AG10803 (cell line): ENCODE data around the gene CWF19L1.

Experiments used
- DNase-seq: peaks from one replicate; pipeline ENCODE4 v3.0.0; 2010; ENCODE audit warnings: low read depth
- H3K4me3 ChIP-seq: 2 replicates; pipeline ENCODE4 v1.5.1; 2011; ENCODE audit warnings: mild to moderate bottlenecking, low read length, control low read depth
- TF ChIP-seq, protein P1 (sequence below): conservative IDR thresholded peaks from 2 replicates; pipeline ENCODE4 v1.5.1; 2011; ENCODE audit warnings: mild to moderate bottlenecking, low read length, control low read depth, inconsistent platforms

The CWF19L1 gene

DNA sequence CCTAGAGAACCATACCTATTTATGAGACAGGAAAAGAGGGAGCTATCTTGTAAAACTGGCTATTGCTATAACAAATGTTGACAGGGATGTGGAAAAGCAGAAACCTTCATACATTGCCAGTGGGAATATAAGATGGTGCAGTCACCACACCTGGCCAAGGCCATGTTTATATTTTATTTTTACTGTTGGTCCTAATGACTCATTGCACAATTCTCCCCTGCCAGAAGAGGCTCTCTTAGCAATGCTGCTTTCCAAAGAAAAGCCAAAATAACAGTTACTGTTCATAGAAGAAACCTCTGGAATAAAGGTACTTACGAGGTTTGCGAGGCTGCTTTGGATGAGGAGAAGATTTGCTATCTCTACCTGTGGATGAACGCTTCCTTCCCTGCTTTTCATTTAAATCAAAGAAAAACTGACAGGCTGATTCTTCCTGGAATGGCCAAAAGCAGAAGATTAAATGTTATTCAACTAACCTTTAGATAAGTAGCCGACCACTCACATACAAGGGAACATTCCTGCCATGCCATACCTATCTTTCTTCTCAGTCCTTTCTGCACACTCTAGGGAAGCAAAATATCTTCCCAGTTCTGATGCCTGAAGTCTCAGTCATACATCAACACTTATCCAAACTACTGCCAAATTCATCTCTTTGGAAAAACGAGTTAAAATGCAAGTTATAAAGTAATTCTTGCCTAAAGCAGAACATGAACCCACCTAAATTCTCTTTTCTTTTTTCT lies 21.8 kb downstream of the CWF19L1 start:
- TF ChIP-seq, protein P1, sequence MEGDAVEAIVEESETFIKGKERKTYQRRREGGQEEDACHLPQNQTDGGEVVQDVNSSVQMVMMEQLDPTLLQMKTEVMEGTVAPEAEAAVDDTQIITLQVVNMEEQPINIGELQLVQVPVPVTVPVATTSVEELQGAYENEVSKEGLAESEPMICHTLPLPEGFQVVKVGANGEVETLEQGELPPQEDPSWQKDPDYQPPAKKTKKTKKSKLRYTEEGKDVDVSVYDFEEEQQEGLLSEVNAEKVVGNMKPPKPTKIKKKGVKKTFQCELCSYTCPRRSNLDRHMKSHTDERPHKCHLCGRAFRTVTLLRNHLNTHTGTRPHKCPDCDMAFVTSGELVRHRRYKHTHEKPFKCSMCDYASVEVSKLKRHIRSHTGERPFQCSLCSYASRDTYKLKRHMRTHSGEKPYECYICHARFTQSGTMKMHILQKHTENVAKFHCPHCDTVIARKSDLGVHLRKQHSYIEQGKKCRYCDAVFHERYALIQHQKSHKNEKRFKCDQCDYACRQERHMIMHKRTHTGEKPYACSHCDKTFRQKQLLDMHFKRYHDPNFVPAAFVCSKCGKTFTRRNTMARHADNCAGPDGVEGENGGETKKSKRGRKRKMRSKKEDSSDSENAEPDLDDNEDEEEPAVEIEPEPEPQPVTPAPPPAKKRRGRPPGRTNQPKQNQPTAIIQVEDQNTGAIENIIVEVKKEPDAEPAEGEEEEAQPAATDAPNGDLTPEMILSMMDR, result no peak
- no peak overlapping the region for H3K4me3 ChIP-seq
- no peak for DNase-seq

DNA sequence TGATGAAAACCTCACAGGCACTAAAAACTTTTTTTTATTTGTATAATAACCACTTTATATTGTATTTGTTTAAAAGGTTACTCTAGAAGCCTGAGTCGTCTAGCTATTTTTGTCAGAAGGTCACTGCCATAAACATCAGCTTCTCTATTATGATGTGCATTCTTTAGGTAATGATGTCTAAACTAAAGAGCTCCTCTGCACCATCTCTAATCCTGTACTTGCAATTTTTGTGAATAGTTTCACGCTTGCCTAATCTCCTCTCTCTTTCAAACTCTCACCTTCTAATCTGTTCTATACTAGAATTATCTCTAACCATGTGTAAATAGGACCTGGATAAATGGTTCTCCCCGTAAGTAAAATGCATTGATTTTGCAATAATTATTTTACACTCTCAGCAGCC lies 27.6 kb downstream of the CWF19L1 start:
- DNase-seq, result no peak
- no peak overlapping the region for H3K4me3 ChIP-seq
- TF ChIP-seq, protein P1, result no peak

DNA sequence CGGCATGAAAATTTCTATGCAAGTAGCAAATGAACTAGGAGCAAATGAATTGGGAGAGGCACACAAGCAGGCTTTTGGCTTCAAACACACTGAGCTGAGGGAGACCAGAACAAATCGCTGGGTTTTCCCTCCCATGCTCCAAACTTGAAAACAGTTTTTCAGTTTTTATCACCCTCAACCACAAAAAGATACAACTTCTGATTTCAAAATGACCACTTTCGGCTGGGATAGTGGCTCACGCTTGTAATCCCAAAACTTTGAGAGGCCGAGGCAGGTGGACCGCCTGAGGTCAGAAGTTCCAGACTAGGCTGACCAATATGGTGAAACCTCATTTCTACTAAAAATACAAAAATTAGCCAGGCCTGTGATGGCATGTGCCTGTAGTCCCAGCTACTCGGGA lies 29.0 kb downstream of the CWF19L1 start:
- no peak for DNase-seq
- no peak overlapping the region for H3K4me3 ChIP-seq
- TF ChIP-seq, protein P1, result no peak

DNA sequence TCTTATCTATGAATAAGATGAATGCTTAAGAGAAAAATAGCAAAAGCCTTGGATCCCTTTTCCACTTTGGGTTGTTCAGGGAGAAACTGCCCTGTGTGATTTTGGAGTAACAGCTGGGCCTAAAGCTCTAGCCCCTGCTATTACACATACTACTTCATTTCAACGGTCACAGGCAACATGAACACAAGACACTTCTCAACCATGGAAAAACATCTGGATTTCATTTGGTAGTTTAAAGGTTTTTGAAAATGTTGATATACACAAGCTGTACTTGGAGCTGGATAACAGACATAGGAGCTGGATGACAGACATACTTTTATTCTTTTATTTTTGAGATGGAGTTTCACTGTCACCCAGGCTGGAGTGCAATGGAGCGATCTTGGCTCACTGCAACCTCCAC lies 35.3 kb downstream of the CWF19L1 start:
- DNase-seq, result peak; percentile 38
- TF ChIP-seq, protein P1, result no peak

DNA sequence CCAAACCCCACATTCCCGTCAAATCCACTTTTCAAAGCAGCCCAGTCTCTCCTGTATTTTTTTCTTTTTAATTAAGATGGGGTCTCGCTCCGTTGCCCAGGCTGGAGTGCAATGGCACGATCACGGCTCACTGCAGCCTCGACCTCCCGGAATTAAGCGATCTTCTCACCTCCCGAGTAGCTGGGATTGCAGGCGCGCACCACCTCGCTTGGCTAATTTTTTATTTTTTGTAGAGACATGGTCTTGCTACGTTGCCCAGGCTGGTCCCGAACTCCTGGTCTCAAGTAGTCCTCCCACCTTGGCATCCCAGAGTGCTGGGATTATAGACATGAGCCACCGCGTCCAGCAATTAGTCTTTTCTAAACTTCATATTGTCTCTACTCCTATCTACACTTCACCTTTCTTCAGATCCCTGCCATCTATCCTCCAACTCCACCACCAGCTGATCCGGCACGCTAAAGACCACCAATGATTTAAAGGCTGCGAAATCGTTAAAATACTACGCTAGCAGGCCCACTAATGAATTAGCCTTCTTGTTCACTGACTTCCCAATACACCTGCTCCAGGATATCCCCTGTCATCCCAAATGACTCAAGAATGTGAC lies 37.5 kb downstream of the CWF19L1 start:
- no peak for DNase-seq
- TF ChIP-seq, protein P1, result no peak
- peak overlapping the region; percentile 99 for H3K4me3 ChIP-seq

More for the DNA sequence above, 35.3 kb downstream of the CWF19L1 start:
- no peak overlapping the region for H3K4me3 ChIP-seq

DNA sequence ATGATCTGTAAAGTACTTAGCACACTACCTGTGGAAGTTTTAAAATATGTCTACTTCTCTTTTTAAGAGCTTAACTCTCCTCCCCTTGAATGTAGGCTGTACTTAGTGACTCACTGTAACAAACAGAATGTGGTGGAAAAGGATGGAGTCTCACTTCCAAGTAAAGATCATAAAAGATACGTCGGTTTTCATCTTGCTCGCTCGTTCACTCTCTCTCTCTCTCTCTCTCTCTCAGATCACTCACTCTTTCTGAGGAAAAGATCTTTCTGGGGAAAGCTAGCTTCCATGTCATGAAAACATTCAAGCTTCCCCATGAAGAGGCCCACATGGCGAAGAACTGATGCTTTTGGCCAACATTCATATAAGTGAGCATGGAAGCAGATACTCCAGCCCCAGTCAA lies 43.6 kb downstream of the CWF19L1 start:
- TF ChIP-seq, protein P1, result no peak
- no peak overlapping the region for H3K4me3 ChIP-seq
- no peak for DNase-seq

DNA sequence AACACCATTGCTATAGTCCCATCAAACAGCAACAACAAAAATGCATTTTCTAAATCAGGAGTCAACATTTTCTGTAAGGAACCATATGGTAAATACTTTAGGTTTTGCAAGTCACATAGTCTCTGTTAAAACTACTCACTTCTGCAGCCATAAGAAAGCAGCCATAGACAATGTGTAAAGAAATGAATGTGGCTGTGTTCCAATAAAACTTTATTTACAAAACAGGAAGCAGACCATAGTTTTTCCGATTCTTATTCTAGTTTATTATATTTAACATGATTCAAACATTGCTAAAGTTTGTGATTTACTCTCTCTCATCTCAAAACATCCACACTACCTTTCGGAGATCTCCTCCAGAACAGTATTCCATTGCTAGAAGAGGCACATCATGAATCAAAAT lies 44.9 kb downstream of the CWF19L1 start:
- DNase-seq, result no peak
- H3K4me3 ChIP-seq, result no peak overlapping the region
- TF ChIP-seq, protein P1, result no peak
